H9 (cell line): Measurements from ENCODE around the gene GRID1. TPM values are rescaled to one million over a fixed set of nuclear protein-coding genes. Genes with fewer than 3 reads are reported as not detected.

ENCODE experiments used
- DNase-seq: peaks from one replicate; pipeline ENCODE4 v3.0.0-alpha.2; 2017
- H2AFZ ChIP-seq: one replicate; pipeline ENCODE4 v1.6.1; 2013; ENCODE audit warnings: mild to moderate bottlenecking, low read length, control low read depth, moderate library complexity
- H2AK5ac ChIP-seq: 2 replicates; pipeline ENCODE4 v1.6.1; 2013; ENCODE audit warnings: low read length, control low read depth, mixed read lengths; ENCODE audit not compliant: insufficient read length
- H2BK120ac ChIP-seq: one replicate; pipeline ENCODE4 v1.6.1; 2013; ENCODE audit warnings: low read depth, mild to moderate bottlenecking, low read length, control low read depth, inconsistent platforms; ENCODE audit not compliant: poor library complexity, severe bottlenecking
- H2BK12ac ChIP-seq: 2 replicates; pipeline ENCODE4 v1.6.1; 2013; ENCODE audit warnings: low read length, control low read depth, mixed read lengths, low read depth; ENCODE audit not compliant: insufficient read length
- H2BK15ac ChIP-seq: 2 replicates; pipeline ENCODE4 v1.6.1; 2013; ENCODE audit warnings: low read depth, low read length, control low read depth
- H2BK20ac ChIP-seq: one replicate; pipeline ENCODE4 v1.6.1; 2013; ENCODE audit warnings: low read depth, mild to moderate bottlenecking, low read length, control low read depth, inconsistent platforms; ENCODE audit not compliant: poor library complexity, severe bottlenecking
- H2BK5ac ChIP-seq: 2 replicates; pipeline ENCODE4 v1.6.1; 2013; ENCODE audit warnings: low read length, control low read depth, mixed read lengths; ENCODE audit not compliant: insufficient read length
- H3K14ac ChIP-seq: 2 replicates; pipeline ENCODE4 v1.6.1; 2013; ENCODE audit warnings: low read length, control low read depth; ENCODE audit not compliant: insufficient read depth
- H3K18ac ChIP-seq: 2 replicates; pipeline ENCODE4 v1.6.1; 2013; ENCODE audit warnings: low read depth, mild to moderate bottlenecking, mixed read lengths, low read length, control low read depth; ENCODE audit not compliant: insufficient read length
- H3K23ac ChIP-seq: 2 replicates; pipeline ENCODE4 v1.6.1; 2013; ENCODE audit warnings: low read length, control low read depth, mixed read lengths, low read depth; ENCODE audit not compliant: insufficient read length
- H3K23me2 ChIP-seq: 2 replicates; pipeline ENCODE4 v1.6.1; 2013; ENCODE audit warnings: low read depth, mild to moderate bottlenecking, mixed read lengths, low read length, control low read depth; ENCODE audit not compliant: insufficient read length, poor library complexity, severe bottlenecking
- H3K27ac ChIP-seq: 2 replicates; pipeline ENCODE4 v1.5.1; 2013; ENCODE audit warnings: low read length, control low read depth, mixed read lengths, low read depth; ENCODE audit not compliant: insufficient read length
- H3K27me3 ChIP-seq: 2 replicates; pipeline ENCODE4 v1.6.1; 2013; ENCODE audit warnings: low read length, control low read depth, inconsistent platforms; ENCODE audit not compliant: insufficient read depth
- H3K4ac ChIP-seq: 2 replicates; pipeline ENCODE4 v1.6.1; 2013; ENCODE audit warnings: low read depth, mild to moderate bottlenecking, control low read depth, inconsistent platforms, low read length, moderate library complexity
- H3K4me1 ChIP-seq: 2 replicates; pipeline ENCODE4 v1.6.1; 2013; ENCODE audit warnings: low read length, control low read depth, inconsistent platforms; ENCODE audit not compliant: insufficient read depth
- H3K4me2 ChIP-seq: 2 replicates; pipeline ENCODE4 v1.6.1; 2013; ENCODE audit warnings: low read length, control low read depth, mixed read lengths; ENCODE audit not compliant: insufficient read length, insufficient read depth
- H3K56ac ChIP-seq: 2 replicates; pipeline ENCODE4 v1.6.1; 2013; ENCODE audit warnings: low read depth, mild to moderate bottlenecking, mixed read lengths, low read length, control low read depth; ENCODE audit not compliant: insufficient read length
- H3K79me1 ChIP-seq: 2 replicates; pipeline ENCODE4 v1.6.1; 2013; ENCODE audit warnings: low read depth, mild to moderate bottlenecking, moderate library complexity, low read length, control low read depth, inconsistent platforms; ENCODE audit not compliant: insufficient read depth, poor library complexity, severe bottlenecking
- H3K79me2 ChIP-seq: 2 replicates; pipeline ENCODE4 v1.6.1; 2013; ENCODE audit warnings: low read length, control low read depth, inconsistent platforms; ENCODE audit not compliant: insufficient read depth
- H3K9ac ChIP-seq: 2 replicates; pipeline ENCODE4 v1.6.1; 2013; ENCODE audit warnings: low read length, control low read depth, mixed read lengths; ENCODE audit not compliant: insufficient read length; ENCODE audit errors: extremely low read depth
- H3K9me3 ChIP-seq: one replicate; pipeline ENCODE4 v1.6.1; 2013; ENCODE audit warnings: low read depth, low read length, inconsistent platforms; ENCODE audit not compliant: control insufficient read depth
- H3T11ph ChIP-seq: one replicate; pipeline ENCODE4 v1.6.1; 2013; ENCODE audit warnings: mild to moderate bottlenecking, low read length, control low read depth, inconsistent platforms
- H4K20me1 ChIP-seq: one replicate; pipeline ENCODE4 v1.6.1; 2013; ENCODE audit not compliant: control insufficient read depth, insufficient read length, insufficient read depth
- H4K5ac ChIP-seq: 2 replicates; pipeline ENCODE4 v1.6.1; 2013; ENCODE audit warnings: low read depth, mild to moderate bottlenecking, mixed read lengths, low read length, control low read depth; ENCODE audit not compliant: insufficient read length
- H4K8ac ChIP-seq: replicated peaks from 2 replicates; pipeline ENCODE4 v1.6.1; 2013; ENCODE audit warnings: low read length, control low read depth, mixed read lengths, low read depth; ENCODE audit not compliant: insufficient read length
- H4K91ac ChIP-seq: 2 replicates; pipeline ENCODE4 v1.6.1; 2013; ENCODE audit warnings: low read depth, mild to moderate bottlenecking, moderate library complexity, mixed read lengths, low read length, control low read depth; ENCODE audit not compliant: insufficient read length
- H3K27ac Mint-ChIP-seq, 3 experiments: 2 replicates in 2 of 3; 3 replicates in 1 of 3; pipeline ENCODE4 v1.8.0; 2020 to 2021; ENCODE audit warnings: mixed read lengths in 3 of 3, mild to moderate bottlenecking in 1 of 3, moderate library complexity in 1 of 3
- H3K27me3 Mint-ChIP-seq: 2 replicates; pipeline ENCODE4 v1.8.0; 2021; ENCODE audit warnings: low read depth, mild to moderate bottlenecking, moderate library complexity, mixed read lengths
- H3K36me3 Mint-ChIP-seq, 3 experiments: 2 replicates in 2 of 3; 3 replicates in 1 of 3; pipeline ENCODE4 v1.8.0; 2020 to 2021; ENCODE audit warnings: low read depth in 3 of 3, mixed read lengths in 3 of 3; ENCODE audit not compliant: insufficient read depth in 1 of 3
- H3K4me1 Mint-ChIP-seq, 2 experiments: 2 replicates each; pipeline ENCODE4 v1.8.0; 2020; ENCODE audit warnings: mixed read lengths in 2 of 2
- H3K4me3 Mint-ChIP-seq, 2 experiments: 2 replicates in 1 of 2; 3 replicates in 1 of 2; pipeline ENCODE4 v1.8.0; 2020 to 2021; ENCODE audit warnings: mild to moderate bottlenecking in 2 of 2, mixed read lengths in 2 of 2, moderate library complexity in 1 of 2
- H3K9me3 Mint-ChIP-seq, 2 experiments: 2 replicates in 1 of 2; 3 replicates in 1 of 2; pipeline ENCODE4 v1.8.0; 2020; ENCODE audit warnings: mild to moderate bottlenecking in 2 of 2, mixed read lengths in 2 of 2, moderate library complexity in 1 of 2
- CTCF ChIP-seq: fragments of 200-600 bp; sonication (generic); conservative IDR thresholded peaks from 3 replicates; pipeline ENCODE4 v1.8.0; 2021; ENCODE audit warnings: antibody characterized with exemption, mild to moderate bottlenecking
- WGBS: extraction: QIAGEN DNeasy Blood & Tissue Kit; methylation state at CpG from one replicate; pipeline ENCODE4 v1.1.7; 2013; ENCODE audit warnings: missing lambda C conversion rate, low lambda C conversion rate, mixed read lengths; ENCODE audit not compliant: insufficient read length; ENCODE audit errors: extremely low coverage; 5-methylcytosine and 5-hydroxymethylcytosine counted together
- total RNA-seq: library from RNA; stranded (reverse); gene quantifications from 2 replicates; pipeline ENCODE4 v1.2.1, GENCODE V29; 2021

The GRID1 gene
- total RNA-seq, 1 experiment from 2014 or later, result 0.35 TPM

- no peaks in the 10 kb centered on the region for H3K27me3 Mint-ChIP-seq
- Histone ChIP-seq H3K9me3 (no peaks in the 10 kb centered on the region), H3K79me2 (no peaks in the 10 kb centered on the region), H3T11ph (no peak overlapping the region), H4K5ac (no peak overlapping the region), H3K56ac (no peak overlapping the region), H2BK15ac (no peak overlapping the region), H2AFZ (no peak overlapping the region), H4K91ac (no peak overlapping the region), H3K14ac (no peak overlapping the region), H3K27me3 (no peaks in the 10 kb centered on the region), H2AK5ac (no peak overlapping the region), H3K4ac (no peak overlapping the region), H2BK20ac (no peak overlapping the region), H3K9ac (no peak overlapping the region), H3K4me1 (no peaks in the 10 kb centered on the region), H2BK120ac (no peak overlapping the region), H3K4me2 (no peak overlapping the region), H3K23ac (no peak overlapping the region), H3K18ac (no peak overlapping the region), H3K23me2 (no peaks in the 10 kb centered on the region), H3K79me1 (no peaks in the 10 kb centered on the region), H2BK12ac (no peak overlapping the region), H3K27ac (no peak overlapping the region), H4K8ac (no peak overlapping the region), H4K20me1 (no peaks in the 10 kb centered on the region), H2BK5ac (no peak overlapping the region)
- H3K9me3 Mint-ChIP-seq, result no peaks in the 10 kb centered on the region; a peak in 2 of 5 replicates
- H3K4me3 Mint-ChIP-seq, result no peak overlapping the region
- no peak for DNase-seq
- WGBS, result no CpG with 5 or more reads among the region's 5 CpGs
- H3K27ac Mint-ChIP-seq, result no peak overlapping the region
- TF ChIP-seq CTCF, result no peak
- no peaks in the 10 kb centered on the region for H3K36me3 Mint-ChIP-seq
- peaks cover 7 to 8% of the 10 kb centered on the region in 2 experiments; a peak in 3 of 4 replicates for H3K4me1 Mint-ChIP-seq
Measured at GRCh38 chr10:85741626-85742300, 624.8 kb downstream of the GRID1 start.
